ENCODE data around the gene ADAP1. TPM values are rescaled to one million over a fixed set of nuclear protein-coding genes. Genes with fewer than 3 reads are reported as not detected.

The ADAP1 gene
- total RNA-seq, 1 experiment from 2014 or later: 34.0 TPM

DNA sequence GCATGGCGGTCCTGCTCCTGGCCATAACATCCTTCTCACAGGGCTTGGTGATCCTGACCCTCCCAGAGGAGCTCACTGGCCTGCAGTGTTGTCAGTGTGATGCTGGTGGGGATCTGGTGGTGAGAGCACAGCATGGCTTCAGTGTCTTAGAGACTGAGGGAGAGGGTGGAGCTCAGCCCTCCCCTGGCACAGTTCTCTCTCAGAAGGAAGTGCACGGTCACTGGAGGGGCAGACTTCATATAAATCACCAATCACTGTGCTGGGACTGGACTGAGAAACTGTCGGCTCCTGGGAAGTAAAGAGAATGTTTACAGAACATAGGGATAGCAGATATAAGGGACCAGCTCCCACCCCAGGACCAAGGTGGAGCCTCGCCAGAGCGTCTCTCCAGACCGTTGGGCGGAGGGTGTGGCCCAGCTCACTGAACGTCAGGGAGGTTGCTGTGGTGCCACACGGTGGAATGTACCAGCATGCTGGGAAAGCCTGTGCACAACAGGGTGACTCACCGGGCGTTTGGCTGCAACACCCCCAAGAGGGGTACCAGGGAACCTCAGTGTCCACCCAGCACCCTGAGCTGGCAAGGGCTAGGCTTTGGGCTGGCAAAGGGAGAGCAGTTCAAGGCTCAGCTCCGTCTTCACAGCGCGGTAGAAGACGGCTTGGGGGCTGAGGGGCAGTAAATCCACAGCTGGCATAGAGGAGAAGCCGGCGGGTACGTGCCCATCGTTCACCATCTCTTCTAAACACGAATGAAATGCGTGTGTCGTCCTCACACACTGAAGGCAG lies 86.9 kb downstream of the ADAP1 start:
- Histone ChIP-seq H3K36me3 (ENCODE audit: control insufficient read depth in 1 of 2, insufficient read depth in 2 of 2, low read length in 2 of 2) (peaks cover 31 to 36% of the 10 kb centered on the region in 2 experiments), H3K27ac (ENCODE audit: low read depth, low read length) (0 out of 2 replicates have a peak overlapping the region, but pooled peaks have one; percentile 18), H3K9ac (ENCODE audit: low read length) (no peak overlapping the region), H3K4me3 (replicated peaks in 1 of 2; ENCODE audit: low read depth in 1 of 2, low read length in 2 of 2) (no peak overlapping the region), H3K9me2 (ENCODE audit: insufficient read depth) (no peaks in the 10 kb centered on the region), H4K20me1 (ENCODE audit: insufficient read depth) (no peaks in the 10 kb centered on the region), H3K4me1 (ENCODE audit: control insufficient read depth in 1 of 2, insufficient read depth in 2 of 2, low read length in 2 of 2) (peaks cover 0 to 4% of the 10 kb centered on the region in 2 experiments; a peak in 1 of 4 replicates), H3K79me2 (ENCODE audit: insufficient read depth, low read length) (peaks cover 12% of the 10 kb centered on the region; the same call in 1 of the 2 replicates), H3K27me3 (ENCODE audit: insufficient read depth, low read length) (no peaks in the 10 kb centered on the region), H3K9me3 (ENCODE audit: control insufficient read depth in 1 of 2, insufficient read depth in 1 of 2, low read depth in 1 of 2, low read length in 2 of 2) (no peaks in the 10 kb centered on the region), H3K4me2 (ENCODE audit: low read length) (no peak overlapping the region), H2AFZ (ENCODE audit: low read depth, low read length, poor library complexity, severe bottlenecking) (no peak overlapping the region)
- intact Hi-C loops (cut with micrococcal nuclease): no loop called here
- BruUV-seq (replicated peaks): no TSS peak
- RAD21 ChIA-PET (ENCODE audit: low non-redundant PET in 1 of 2, low total read pairs in 2 of 2, uncharacterized antibody in 2 of 2, unreplicated experiment in 2 of 2): no interaction called here
- DNase-seq (ENCODE audit: low read depth, low spot score) (no peak), ATAC-seq (peak; percentile 63)
- POLR2A ChIA-PET: no interaction called here
- no peak for TF ChIP-seq TCF7L2 (IDR thresholded peaks at IDR 0.05; ENCODE audit: borderline replicate concordance, extremely low read depth, insufficient read depth, insufficient read length)
- TF ChIP-seq POLR2AphosphoS5 (IDR thresholded peaks at IDR 0.05; ENCODE audit: low read depth, low read length): no peak
- no peak for TF ChIP-seq CBX3 (IDR thresholded peaks at IDR 0.05; ENCODE audit: low read depth)
- TF ChIP-seq JUND (IDR thresholded peaks at IDR 0.05): no peak
- TF ChIP-seq RAD21 (IDR thresholded peaks at IDR 0.05; ENCODE audit: low read depth): no peak
- TF ChIP-seq CTCF (IDR thresholded peaks at IDR 0.05 in 2 of 3, conservative IDR thresholded peaks at IDR 0.05 in 1 of 3; ENCODE audit: borderline replicate concordance in 1 of 3, insufficient read depth in 1 of 3, low read depth in 2 of 3, low read length in 2 of 3): no peak
- TF ChIP-seq, protein P1, sequence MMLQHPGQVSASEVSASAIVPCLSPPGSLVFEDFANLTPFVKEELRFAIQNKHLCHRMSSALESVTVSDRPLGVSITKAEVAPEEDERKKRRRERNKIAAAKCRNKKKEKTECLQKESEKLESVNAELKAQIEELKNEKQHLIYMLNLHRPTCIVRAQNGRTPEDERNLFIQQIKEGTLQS (IDR thresholded peaks at IDR 0.05): no peak
- TF ChIP-seq EZH2phosphoT487 (IDR thresholded peaks at IDR 0.05; ENCODE audit: borderline replicate concordance): no peak
- CTCF ChIA-PET: no interaction called here
